Omental fat pad (tissue), 4 donors: ENCODE measurements around the gene PLET1. TPM values are rescaled to one million over a fixed set of nuclear protein-coding genes. Genes with fewer than 3 reads are reported as not detected.

Experiments
- ATAC-seq: fragments of 150-250 bp; one replicate; pipeline ENCODE4 v1.9.1; 2016; ENCODE audit warnings: mild to moderate bottlenecking, moderate library complexity; ENCODE audit not compliant: low FRiP score
- DNase-seq: peaks from one replicate; pipeline ENCODE4 v3.0.0-alpha.2; 2019; ENCODE audit warnings: low spot score
- CTCF ChIP-seq, 3 donors: fragments of 450-650 bp; IDR thresholded peaks; one replicate each; pipeline ENCODE4 v1.5.1; 2016 to 2017; ENCODE audit warnings: antibody characterized with exemption in 3 of 3, mild to moderate bottlenecking in 3 of 3, moderate library complexity in 2 of 3
- total RNA-seq, 4 donors: library from RNA; depleted of rRNA; stranded (reverse); fragments of >200 nt; gene quantifications; one replicate each; pipeline ENCODE4 v1.1.0, GENCODE V29; 2016

PLET1 gene
- total RNA-seq, 4 donors from 2014 or later = not detected

- TF ChIP-seq CTCF (IDR thresholded peaks at IDR 0.05) = no peak
- no peak for DNase-seq
- ATAC-seq = no peak
These were observed 45.0 kb downstream of the PLET1 start for GRCh38 chr11:112215621-112216020.

- no peak for TF ChIP-seq CTCF (IDR thresholded peaks at IDR 0.05)
- DNase-seq = no peak
- peak; percentile 86 for ATAC-seq
These were observed 46.9 kb downstream of the PLET1 start for GRCh38 chr11:112213753-112214152.

- no peak for ATAC-seq
- no peak for DNase-seq
- no peak for TF ChIP-seq CTCF (IDR thresholded peaks at IDR 0.05)
These were observed 48.0 kb downstream of the PLET1 start for GRCh38 chr11:112212710-112213109.

- TF ChIP-seq CTCF (IDR thresholded peaks at IDR 0.05) = no peak
- ATAC-seq = peak; percentile 51
- DNase-seq = no peak
These were observed 48.4 kb downstream of the PLET1 start for GRCh38 chr11:112212290-112212689.

- no peak for TF ChIP-seq CTCF (IDR thresholded peaks at IDR 0.05)
- no peak for DNase-seq
- no peak for ATAC-seq
These were observed 49.1 kb downstream of the PLET1 start for GRCh38 chr11:112211536-112211935.

GRCh38 chr11:112210890-112211289 is 49.8 kb downstream of the PLET1 start:
- no peak for DNase-seq
- no peak for ATAC-seq
- no peak for TF ChIP-seq CTCF (IDR thresholded peaks at IDR 0.05)

- no peak for TF ChIP-seq CTCF (IDR thresholded peaks at IDR 0.05)
- DNase-seq = no peak
- ATAC-seq = no peak
These were observed 54.6 kb downstream of the PLET1 start for GRCh38 chr11:112206071-112206470.
